ENCODE results near the gene CALM1. TPM values are rescaled to one million over a fixed set of nuclear protein-coding genes. Genes with fewer than 3 reads are reported as not detected.

The CALM1 gene
- total RNA-seq, 1 donor, result 227 TPM

GRCh38 chr14:90444077-90444696, 47.4 kb downstream of the CALM1 start:
- peaks cover 7% of the 10 kb centered on the region for H3K9me3 ChIP-seq (ENCODE audit: low read depth, low read length)
- no peak for DNase-seq (ENCODE audit: insufficient read length, low spot score, missing footprints)
- TF ChIP-seq CTCF (IDR thresholded peaks at IDR 0.05; ENCODE audit: extremely low read depth, low read depth, low read length), result no peak
- no peak overlapping the region for H2AFZ ChIP-seq (ENCODE audit: low read length)
- H3K4me2 ChIP-seq (ENCODE audit: insufficient read depth, low read length), result no peak overlapping the region
- no peaks in the 10 kb centered on the region for H3K4me1 ChIP-seq (ENCODE audit: insufficient read depth, low read length)
- peaks cover 3% of the 10 kb centered on the region for H4K20me1 ChIP-seq (ENCODE audit: insufficient read depth, low read length)
- no peaks in the 10 kb centered on the region for H3K79me2 ChIP-seq (ENCODE audit: insufficient read depth, low read length)
- no peaks in the 10 kb centered on the region for H3K36me3 ChIP-seq (ENCODE audit: insufficient read depth, low read length)
- no peak overlapping the region for H3K27ac ChIP-seq (ENCODE audit: low read depth, low read length)
- H3K4me3 ChIP-seq (ENCODE audit: insufficient read depth, low read length), result no peak overlapping the region
- peaks cover 3% of the 10 kb centered on the region for H3K27me3 ChIP-seq (ENCODE audit: insufficient read depth, low read length)

GRCh38 chr14:90445011-90445410, 48.2 kb downstream of the CALM1 start:
- Histone ChIP-seq H2AFZ (ENCODE audit: low read length) (no peak overlapping the region), H3K4me3 (ENCODE audit: insufficient read depth, low read length) (no peak overlapping the region), H3K27ac (ENCODE audit: low read depth, low read length) (no peak overlapping the region), H3K9me3 (ENCODE audit: low read depth, low read length) (peaks cover 7% of the 10 kb centered on the region), H3K36me3 (ENCODE audit: insufficient read depth, low read length) (no peaks in the 10 kb centered on the region), H3K79me2 (ENCODE audit: insufficient read depth, low read length) (no peaks in the 10 kb centered on the region), H4K20me1 (ENCODE audit: insufficient read depth, low read length) (peaks cover 3% of the 10 kb centered on the region), H3K4me1 (ENCODE audit: insufficient read depth, low read length) (no peaks in the 10 kb centered on the region), H3K27me3 (ENCODE audit: insufficient read depth, low read length) (peaks cover 3% of the 10 kb centered on the region), H3K4me2 (ENCODE audit: insufficient read depth, low read length) (no peak overlapping the region)
- no peak for DNase-seq (ENCODE audit: insufficient read length, low spot score, missing footprints)
- TF ChIP-seq CTCF (IDR thresholded peaks at IDR 0.05; ENCODE audit: extremely low read depth, low read depth, low read length), result no peak

- Histone ChIP-seq H3K27ac (ENCODE audit: low read depth, low read length) (no peak overlapping the region), H3K27me3 (ENCODE audit: insufficient read depth, low read length) (peaks cover 3% of the 10 kb centered on the region), H3K36me3 (ENCODE audit: insufficient read depth, low read length) (no peaks in the 10 kb centered on the region), H3K4me2 (ENCODE audit: insufficient read depth, low read length) (no peak overlapping the region), H3K9me3 (ENCODE audit: low read depth, low read length) (peaks cover 7% of the 10 kb centered on the region), H4K20me1 (ENCODE audit: insufficient read depth, low read length) (peaks cover 3% of the 10 kb centered on the region), H3K4me1 (ENCODE audit: insufficient read depth, low read length) (no peaks in the 10 kb centered on the region), H3K4me3 (ENCODE audit: insufficient read depth, low read length) (no peak overlapping the region), H3K79me2 (ENCODE audit: insufficient read depth, low read length) (no peaks in the 10 kb centered on the region), H2AFZ (ENCODE audit: low read length) (no peak overlapping the region)
- no peak for TF ChIP-seq CTCF (IDR thresholded peaks at IDR 0.05; ENCODE audit: extremely low read depth, low read depth, low read length)
- no peak for DNase-seq (ENCODE audit: insufficient read length, low spot score, missing footprints)
Observed at GRCh38 chr14:90446405-90446804, 49.6 kb downstream of the CALM1 start.

GRCh38 chr14:90447720-90448497, 51.1 kb downstream of the CALM1 start:
- H4K20me1 ChIP-seq (ENCODE audit: insufficient read depth, low read length), result peaks cover 3% of the 10 kb centered on the region
- peaks cover under 1% of the 10 kb centered on the region for H3K27me3 ChIP-seq (ENCODE audit: insufficient read depth, low read length)
- no peaks in the 10 kb centered on the region for H3K36me3 ChIP-seq (ENCODE audit: insufficient read depth, low read length)
- H3K27ac ChIP-seq (ENCODE audit: low read depth, low read length), result no peak overlapping the region
- no peak for DNase-seq (ENCODE audit: insufficient read length, low spot score, missing footprints)
- no peak for TF ChIP-seq CTCF (IDR thresholded peaks at IDR 0.05; ENCODE audit: extremely low read depth, low read depth, low read length)
- no peaks in the 10 kb centered on the region for H3K79me2 ChIP-seq (ENCODE audit: insufficient read depth, low read length)
- no peaks in the 10 kb centered on the region for H3K4me1 ChIP-seq (ENCODE audit: insufficient read depth, low read length)
- H3K4me3 ChIP-seq (ENCODE audit: insufficient read depth, low read length), result no peak overlapping the region
- H2AFZ ChIP-seq (ENCODE audit: low read length), result no peak overlapping the region
- peaks cover 7% of the 10 kb centered on the region for H3K9me3 ChIP-seq (ENCODE audit: low read depth, low read length)
- no peak overlapping the region for H3K4me2 ChIP-seq (ENCODE audit: insufficient read depth, low read length)

Measured in osteoblast (primary cell).